Stimulated activated CD8-positive, alpha-beta memory T cell treated with anti-CD3 and anti-CD28 coated beads, Interleukin-15, amount 100 ng/mL, for 4 hours (primary cell): ENCODE data around the gene DRAM2.
"Not testable (repeated sequence)": the region's sequence is repeated elsewhere in the genome, so short reads cannot be mapped to it uniquely, and the experiment has no call there.

Source experiments
- DNase-seq, 2 donors: peaks; one replicate each; pipeline ENCODE4 v3.0.0-alpha.2; 2020; ENCODE audit warnings: low read depth in 2 of 2

DRAM2 gene

DNA sequence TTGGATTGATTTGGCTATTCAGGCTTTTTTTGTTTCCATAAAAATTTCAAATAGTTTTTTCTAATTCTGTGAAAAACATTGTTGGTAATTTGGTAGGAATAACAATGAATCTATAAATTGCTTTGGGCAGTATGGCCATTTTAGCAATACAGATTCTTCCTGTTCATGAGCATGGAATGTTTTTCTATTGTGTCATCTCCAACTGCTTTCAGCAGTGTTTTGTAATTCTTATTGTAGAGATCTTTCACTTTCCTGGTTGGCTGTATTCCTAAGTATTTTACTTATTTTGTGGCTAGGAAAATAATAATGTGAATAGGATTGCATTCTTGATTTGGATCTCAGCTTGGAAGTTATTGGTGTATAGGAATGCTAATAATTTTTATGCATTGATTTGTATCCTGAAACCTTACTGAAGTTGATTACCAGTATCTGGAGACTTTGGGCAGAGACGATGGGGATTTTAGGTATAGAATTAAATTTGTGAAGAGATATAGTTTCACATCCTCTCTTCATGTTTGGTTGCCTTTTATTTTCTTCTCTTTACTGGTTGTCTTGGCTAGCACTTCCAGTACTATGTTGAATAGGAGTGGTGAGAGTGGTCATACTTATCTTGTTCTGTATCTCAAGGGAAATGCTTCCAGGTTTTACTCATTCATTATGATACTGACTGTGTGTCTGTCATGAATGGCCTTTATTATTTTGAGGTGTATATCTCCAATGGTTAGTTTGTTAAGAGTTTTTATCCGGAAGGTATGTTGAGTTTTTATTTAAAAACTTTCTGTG lies 57.3 kb downstream of the DRAM2 start:
- no peak for DNase-seq

DNA sequence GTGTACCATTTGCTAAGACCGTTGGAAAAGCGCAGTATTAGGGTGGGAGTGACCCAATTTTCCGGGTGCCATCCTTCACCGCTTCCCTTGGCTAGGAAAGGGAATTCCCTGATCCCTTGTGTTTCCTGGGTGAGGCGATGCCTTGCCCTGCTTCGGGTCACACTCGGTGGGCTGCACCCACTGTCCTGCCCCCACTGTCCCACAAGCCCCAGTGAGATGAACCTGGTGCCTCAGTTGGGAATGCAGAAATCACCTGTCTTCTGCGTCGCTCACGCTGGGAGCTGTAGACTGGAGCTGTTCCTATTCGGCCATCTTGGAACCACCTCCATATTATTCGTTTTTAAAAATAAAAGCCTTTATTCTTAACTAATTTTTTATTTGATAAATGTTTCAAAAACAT lies 60.6 kb downstream of the DRAM2 start:
- DNase-seq, result not testable (repeated sequence)

DNA sequence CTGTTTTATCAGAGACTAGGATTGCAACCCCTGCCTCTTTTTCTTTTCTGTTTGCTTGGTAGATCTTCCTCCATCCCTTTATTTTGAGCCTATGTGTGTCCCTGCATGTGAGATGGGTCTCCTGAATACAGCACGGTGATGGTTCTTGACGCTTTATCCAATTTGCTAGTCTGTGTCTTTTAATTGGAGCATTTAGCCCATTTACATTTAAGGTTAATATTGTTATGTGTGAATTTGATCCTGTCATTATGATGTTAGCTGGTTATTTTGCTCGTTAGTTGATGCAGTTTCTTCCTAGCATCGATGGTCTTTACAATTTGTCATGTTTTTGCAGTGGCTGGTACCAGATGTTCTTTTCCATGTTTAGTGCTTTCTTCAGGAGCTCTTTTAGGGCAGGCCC lies 62.6 kb downstream of the DRAM2 start:
- not testable (repeated sequence) for DNase-seq
